BLaER1 treated with 17β-estradiol and CSF1 and Interleukin-3, amounts not matched to agents 10 nM and 100 nM (cell line): Measurements from ENCODE around the gene RNU6-1.

Source experiments
- H3K27ac ChIP-seq, 11 experiments: shearing (Covaris generic); formaldehyde crosslinking; 2 replicates each; pipeline ENCODE4 v1.8.1; 2022
- H3K27me3 ChIP-seq, 11 experiments: shearing (Covaris generic); formaldehyde crosslinking; 2 replicates each; pipeline ENCODE4 v1.8.1; 2022
- H3K36me3 ChIP-seq, 11 experiments: shearing (Covaris generic); formaldehyde crosslinking; 2 replicates each; pipeline ENCODE4 v1.8.1; 2022
- H3K4me1 ChIP-seq, 10 experiments: shearing (Covaris generic); formaldehyde crosslinking; 2 replicates each; pipeline ENCODE4 v1.8.1; 2022
- H3K4me2 ChIP-seq, 11 experiments: shearing (Covaris generic); formaldehyde crosslinking; 2 replicates each; pipeline ENCODE4 v1.8.1; 2022
- H3K4me3 ChIP-seq, 10 experiments: shearing (Covaris generic); formaldehyde crosslinking; 2 replicates each; pipeline ENCODE4 v1.8.1; 2022
- H3K9ac ChIP-seq, 11 experiments: shearing (Covaris generic); formaldehyde crosslinking; 2 replicates each; pipeline ENCODE4 v1.8.1; 2022
- H3K9me3 ChIP-seq, 11 experiments: shearing (Covaris generic); formaldehyde crosslinking; replicated peaks in 1 of 11; 2 replicates each; pipeline ENCODE4 v1.8.1; 2022
- H4K20me1 ChIP-seq, 11 experiments: shearing (Covaris generic); formaldehyde crosslinking; 2 replicates each; pipeline ENCODE4 v1.8.1; 2022
- Cebpa-rat ChIP-seq, 11 experiments: shearing (Covaris generic); IDR thresholded peaks; 2 replicates each; pipeline ENCODE4 v1.8.1; 2022

RNU6-1 gene

DNA sequence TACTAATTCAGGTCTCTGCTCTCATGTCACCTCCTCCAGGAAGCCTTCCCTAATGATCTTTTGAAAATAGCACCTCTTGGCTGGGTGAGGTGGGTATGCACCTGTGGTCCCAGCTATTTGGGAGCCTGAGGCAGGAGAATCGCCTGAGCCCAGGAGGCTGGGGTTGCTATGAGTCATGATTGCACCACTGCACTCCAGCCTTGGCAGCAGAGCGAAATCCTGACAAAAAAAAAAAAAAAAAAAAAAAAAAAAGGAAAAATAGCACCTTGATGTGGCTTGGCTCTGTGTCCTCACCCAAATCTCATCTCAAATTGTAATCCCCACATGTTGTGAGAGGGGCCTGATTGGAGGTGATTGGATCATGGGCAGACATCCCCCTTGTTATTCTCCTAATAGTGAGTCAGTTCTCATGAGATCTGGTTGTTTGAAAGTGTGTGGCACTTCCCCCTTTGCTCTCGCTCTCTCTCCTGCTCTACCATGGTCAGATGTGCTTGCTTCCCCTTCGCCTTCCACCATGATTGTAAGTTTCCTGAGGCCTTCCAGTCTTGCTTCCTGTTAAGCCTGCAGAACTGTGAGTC, 11.2 kb upstream of the RNU6-1 start:
- peak overlapping the region; percentile 27 to 78 (median 39); a peak in 20 of 22 replicates for H3K4me2 ChIP-seq
- no peaks in the 10 kb centered on the region for H4K20me1 ChIP-seq
- no peak for TF ChIP-seq Cebpa-rat (IDR thresholded peaks at IDR 0.05)
- no peaks in the 10 kb centered on the region for H3K27me3 ChIP-seq
- peak overlapping the region in 6 of 11 experiments; percentile 18 to 58 (median 50); a peak in 9 of 22 replicates for H3K27ac ChIP-seq
- H3K9ac ChIP-seq: no peak overlapping the region
- H3K36me3 ChIP-seq: no peaks in the 10 kb centered on the region
- H3K4me1 ChIP-seq: peaks cover 12 to 52% (median 27%) of the 10 kb centered on the region in 10 experiments
- H3K4me3 ChIP-seq: no peak overlapping the region
- H3K9me3 ChIP-seq: peaks cover 9 to 29% (median 11%) of the 10 kb centered on the region in 11 experiments; a peak in 19 of 22 replicates

DNA sequence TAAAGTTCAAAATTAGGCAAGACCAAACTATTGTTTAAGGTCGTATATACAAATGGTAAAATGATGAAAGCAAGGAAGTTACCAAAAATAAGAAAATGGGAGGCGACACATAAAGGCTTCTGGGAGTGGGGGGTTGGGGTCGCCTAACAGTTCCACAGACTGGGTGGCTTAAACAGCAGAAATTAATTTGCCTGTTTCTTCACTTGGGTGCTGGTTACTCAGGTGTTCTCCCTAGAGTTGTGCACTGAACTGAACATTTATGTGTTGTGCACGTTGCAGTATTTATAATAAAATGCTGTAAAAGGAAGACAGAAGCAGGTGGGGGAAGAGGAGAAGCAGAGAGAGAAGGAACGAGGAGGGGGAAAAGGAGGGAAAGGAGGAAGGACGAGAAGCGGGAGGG, 10.5 kb upstream of the RNU6-1 start:
- Histone ChIP-seq H3K36me3 (no peaks in the 10 kb centered on the region), H3K4me1 (peaks cover 11 to 45% (median 20%) of the 10 kb centered on the region in 10 experiments), H3K9me3 (peaks cover 9 to 29% (median 11%) of the 10 kb centered on the region in 11 experiments; a peak in 19 of 22 replicates), H3K9ac (no peak overlapping the region), H3K27ac (peak overlapping the region in 5 of 11 experiments; percentile 18 to 58 (median 49); a peak in 7 of 22 replicates), H3K27me3 (no peaks in the 10 kb centered on the region), H3K4me3 (no peak overlapping the region), H3K4me2 (peak overlapping the region; percentile 27 to 78 (median 39); a peak in 21 of 22 replicates), H4K20me1 (no peaks in the 10 kb centered on the region)
- no peak for TF ChIP-seq Cebpa-rat (IDR thresholded peaks at IDR 0.05)

DNA sequence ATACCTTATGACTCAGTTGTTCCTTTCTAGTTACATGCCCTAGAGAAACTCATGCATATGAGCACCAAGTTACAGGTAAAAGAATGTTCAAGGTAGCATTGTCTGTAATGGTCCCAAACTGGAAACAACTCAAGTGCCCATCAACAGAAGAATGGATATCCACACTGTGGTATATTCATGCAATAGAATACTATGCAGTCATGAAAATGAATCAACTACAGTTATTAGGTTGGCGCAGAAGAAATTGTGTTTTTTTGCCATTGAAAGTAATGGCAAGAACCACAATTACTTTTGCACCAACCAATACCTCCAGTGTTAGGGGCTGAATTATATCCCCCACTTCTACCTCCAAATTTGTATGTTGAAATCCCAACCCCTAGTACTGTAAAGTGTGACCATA, 9.7 kb upstream of the RNU6-1 start:
- no peak overlapping the region for H3K27ac ChIP-seq
- TF ChIP-seq Cebpa-rat (IDR thresholded peaks at IDR 0.05): no peak
- no peak overlapping the region for H3K9ac ChIP-seq
- no peaks in the 10 kb centered on the region for H4K20me1 ChIP-seq
- peaks cover 10 to 42% (median 19%) of the 10 kb centered on the region in 10 experiments for H3K4me1 ChIP-seq
- no peak overlapping the region for H3K4me3 ChIP-seq
- peaks cover 9 to 29% (median 11%) of the 10 kb centered on the region in 11 experiments; a peak in 19 of 22 replicates for H3K9me3 ChIP-seq
- H3K27me3 ChIP-seq: no peaks in the 10 kb centered on the region
- no peak overlapping the region for H3K4me2 ChIP-seq
- H3K36me3 ChIP-seq: no peaks in the 10 kb centered on the region

DNA sequence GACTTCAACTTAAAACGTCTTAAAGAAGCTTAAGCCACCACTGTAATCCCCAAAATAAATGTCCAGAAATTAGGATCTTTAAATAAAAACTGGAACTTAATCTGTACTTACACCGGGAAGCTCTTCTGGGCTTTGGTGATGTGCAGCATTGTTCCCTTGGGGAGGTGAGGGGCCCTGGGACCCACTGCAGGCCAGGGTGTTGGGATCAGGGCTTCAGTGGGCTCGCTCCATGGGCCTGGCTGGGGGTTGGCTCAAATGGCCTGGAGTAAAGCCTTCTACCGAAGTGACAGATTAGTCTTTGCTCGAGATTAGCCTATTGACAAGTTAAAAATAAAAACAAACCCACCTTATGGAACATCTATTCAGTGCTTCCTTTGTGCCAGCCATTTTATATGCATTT, 6.1 kb upstream of the RNU6-1 start:
- no peak overlapping the region for H3K4me2 ChIP-seq
- H3K36me3 ChIP-seq: no peaks in the 10 kb centered on the region
- peaks cover under 1 to 13% (median 10%) of the 10 kb centered on the region in 11 experiments; a peak in 16 of 22 replicates for H3K9me3 ChIP-seq
- H3K4me3 ChIP-seq: no peak overlapping the region
- no peaks in the 10 kb centered on the region for H3K27me3 ChIP-seq
- H3K9ac ChIP-seq: no peak overlapping the region
- no peaks in the 10 kb centered on the region for H4K20me1 ChIP-seq
- H3K27ac ChIP-seq: no peak overlapping the region
- H3K4me1 ChIP-seq: peaks cover 15 to 48% (median 26%) of the 10 kb centered on the region in 10 experiments
- no peak for TF ChIP-seq Cebpa-rat (IDR thresholded peaks at IDR 0.05)

DNA sequence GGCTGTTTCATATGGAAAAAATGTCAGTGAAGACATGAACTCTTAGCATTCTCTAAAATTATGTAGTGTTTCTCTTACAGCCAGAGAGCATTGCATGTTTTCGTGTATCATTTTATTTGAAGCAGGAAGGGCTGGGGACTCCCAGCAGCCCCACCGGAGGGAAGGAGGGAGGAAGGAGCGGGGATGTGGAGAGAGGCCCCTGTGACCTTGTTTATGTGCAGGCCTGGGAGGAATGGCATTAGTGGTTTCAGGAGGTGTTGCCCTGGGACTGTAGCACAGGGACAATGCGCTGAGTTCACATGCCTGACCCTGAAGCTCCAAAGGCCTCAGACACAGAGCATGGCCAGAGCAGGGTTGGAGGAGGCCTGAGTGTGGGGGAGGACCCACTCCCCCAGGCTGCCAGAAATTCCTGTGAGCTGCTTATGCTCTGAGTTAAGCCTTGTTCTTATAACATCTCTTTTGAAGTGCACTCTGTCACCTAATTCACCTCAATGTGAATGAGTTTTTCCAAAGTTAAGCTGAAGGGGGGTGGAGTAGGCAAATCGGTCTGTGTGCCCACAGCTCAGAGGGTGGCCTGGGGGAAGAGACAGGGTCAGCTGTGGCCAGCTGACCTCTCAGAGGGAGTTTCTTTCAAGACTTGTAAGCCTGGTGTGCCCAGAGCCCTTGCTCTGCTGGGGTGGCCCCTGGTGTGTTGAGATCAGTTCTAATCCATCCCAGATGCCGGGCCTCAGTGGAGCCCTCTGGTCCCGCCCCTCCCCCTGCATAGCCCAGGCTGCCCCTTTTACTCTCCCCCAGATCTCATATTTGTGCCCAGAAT, 3.9 kb upstream of the RNU6-1 start:
- no peak overlapping the region for H3K27ac ChIP-seq
- H3K4me2 ChIP-seq: peak overlapping the region in 2 of 11 experiments; percentile 7 to 27; a peak in 1 of 22 replicates
- H3K27me3 ChIP-seq: peaks cover 0 to 4% (median 1%) of the 10 kb centered on the region in 11 experiments; a peak in 14 of 22 replicates

DNA sequence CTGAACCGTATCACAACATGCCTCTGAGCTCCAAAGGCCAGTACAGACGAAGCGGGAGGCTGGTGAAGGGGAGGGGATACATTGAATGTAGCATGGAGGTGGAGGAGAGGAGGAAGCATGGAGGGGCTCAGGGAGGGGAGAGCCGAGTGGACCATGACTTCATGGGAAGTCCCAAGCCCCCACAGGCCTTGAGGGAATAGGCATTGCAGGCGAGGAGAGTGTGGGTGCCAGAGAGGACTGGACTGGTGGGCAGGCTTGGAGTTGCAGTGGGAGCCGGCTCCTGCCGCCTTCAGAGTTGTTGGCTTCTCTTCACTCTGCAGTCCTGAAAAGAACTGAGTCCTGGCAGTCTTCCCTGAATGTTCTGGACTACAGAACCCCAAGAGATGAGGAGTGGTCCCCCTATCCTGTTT, 3.3 kb upstream of the RNU6-1 start:
- Histone ChIP-seq H3K36me3 (no peaks in the 10 kb centered on the region), H3K9ac (no peak overlapping the region), H3K9me3 (no peaks in the 10 kb centered on the region), H3K27me3 (peaks cover 7 to 11% (median 8%) of the 10 kb centered on the region in 11 experiments; a peak in 21 of 22 replicates), H3K4me2 (peak overlapping the region in 6 of 11 experiments; percentile 3 to 27 (median 12); a peak in 5 of 22 replicates), H3K27ac (no peak overlapping the region), H4K20me1 (no peaks in the 10 kb centered on the region), H3K4me3 (no peak overlapping the region), H3K4me1 (peaks cover 19 to 46% (median 26%) of the 10 kb centered on the region in 10 experiments)
- TF ChIP-seq Cebpa-rat (IDR thresholded peaks at IDR 0.05): no peak

More for the DNA sequence above, 3.9 kb upstream of the RNU6-1 start:
- no peaks in the 10 kb centered on the region for H3K36me3 ChIP-seq
- H3K9ac ChIP-seq: no peak overlapping the region
- peaks cover 12 to 46% (median 22%) of the 10 kb centered on the region in 10 experiments for H3K4me1 ChIP-seq
- no peak overlapping the region for H3K4me3 ChIP-seq
- TF ChIP-seq Cebpa-rat (IDR thresholded peaks at IDR 0.05): no peak
- H3K9me3 ChIP-seq: peaks cover 0 to 2% (median 0%) of the 10 kb centered on the region in 11 experiments; a peak in 1 of 22 replicates
- no peaks in the 10 kb centered on the region for H4K20me1 ChIP-seq

DNA sequence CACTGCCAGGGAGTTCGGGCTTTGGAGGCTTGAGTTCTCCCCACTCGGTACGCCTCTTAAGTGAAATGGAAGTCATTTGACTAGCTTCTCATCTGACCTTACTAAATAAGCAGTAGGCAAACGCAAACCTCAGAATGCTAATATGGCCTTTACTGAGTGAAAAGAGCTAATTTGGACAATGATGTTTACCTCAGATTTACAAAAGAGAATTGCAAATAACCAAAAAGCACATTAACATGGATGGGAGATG, 1.6 kb upstream of the RNU6-1 start:
- Histone ChIP-seq H4K20me1 (no peaks in the 10 kb centered on the region), H3K4me2 (peak overlapping the region; percentile 80 to 98 (median 95)), H3K4me1 (peaks cover 22 to 46% (median 27%) of the 10 kb centered on the region in 10 experiments), H3K27ac (peak overlapping the region in 5 of 11 experiments; percentile 89 to 93 (median 93); a peak in 6 of 22 replicates), H3K9ac (peak overlapping the region; percentile 88 to 94 (median 91); a peak in 21 of 22 replicates), H3K27me3 (peaks cover 16 to 27% (median 25%) of the 10 kb centered on the region in 11 experiments), H3K9me3 (no peaks in the 10 kb centered on the region), H3K4me3 (peak overlapping the region; percentile 64 to 87 (median 82)), H3K36me3 (no peaks in the 10 kb centered on the region)
- no peak for TF ChIP-seq Cebpa-rat (IDR thresholded peaks at IDR 0.05)

DNA sequence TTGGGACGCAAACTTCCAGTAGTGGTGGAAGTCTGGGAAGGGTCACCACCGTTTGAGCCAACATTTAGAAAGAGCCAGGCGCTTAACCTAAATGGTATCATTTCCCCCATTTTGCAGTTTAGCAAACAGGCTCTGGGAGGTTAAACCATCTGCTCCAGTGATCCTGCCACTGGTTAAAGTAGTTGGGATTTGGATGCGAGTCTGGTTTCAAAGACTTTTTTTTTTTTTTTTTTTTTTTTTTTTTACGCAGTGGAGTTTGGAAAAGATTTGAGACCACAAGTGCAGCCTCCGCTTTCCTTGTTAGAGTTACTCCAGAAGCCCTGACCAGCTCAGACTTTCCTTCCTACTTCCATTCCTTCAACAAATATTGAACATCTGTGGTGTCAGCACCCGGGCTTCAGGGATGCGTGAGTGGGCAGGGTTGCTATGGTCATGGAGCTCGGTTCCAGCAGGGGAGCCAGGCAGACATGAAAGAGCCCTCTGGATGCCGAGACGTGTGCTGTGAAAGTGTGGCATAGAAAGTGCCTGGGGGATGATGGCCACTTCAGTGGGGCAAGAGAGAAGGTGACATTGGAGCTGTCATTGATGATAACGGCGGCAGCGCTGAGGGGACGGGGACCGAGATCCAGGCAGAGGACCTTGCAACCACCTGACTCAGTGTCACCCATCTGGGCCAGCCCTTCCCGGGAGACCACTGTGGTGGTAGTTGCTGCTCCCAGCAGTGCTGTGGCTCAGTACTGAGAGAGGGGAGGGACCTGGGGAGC, 1.1 kb upstream of the RNU6-1 start:
- H3K4me3 ChIP-seq: peak overlapping the region; percentile 64 to 87 (median 82)
- peak overlapping the region; percentile 80 to 98 (median 95) for H3K4me2 ChIP-seq
- H3K4me1 ChIP-seq: peaks cover 24 to 51% (median 30%) of the 10 kb centered on the region in 10 experiments
- peaks cover 0 to 3% (median 2%) of the 10 kb centered on the region in 11 experiments; a peak in 10 of 22 replicates for H4K20me1 ChIP-seq
- H3K27ac ChIP-seq: peak overlapping the region; percentile 79 to 93 (median 89)
- peaks cover 21 to 32% (median 30%) of the 10 kb centered on the region in 11 experiments for H3K27me3 ChIP-seq
- H3K9ac ChIP-seq: peak overlapping the region; percentile 88 to 94 (median 91)
- H3K36me3 ChIP-seq: no peaks in the 10 kb centered on the region
- no peaks in the 10 kb centered on the region for H3K9me3 ChIP-seq
- no peak for TF ChIP-seq Cebpa-rat (IDR thresholded peaks at IDR 0.05)
